Upper lobe of left lung (tissue), 6 donors: ENCODE results near the gene MB. TPM values are rescaled to one million over a fixed set of nuclear protein-coding genes. Genes with fewer than 3 reads are reported as not detected.

Source experiments
- ATAC-seq, 2 donors: fragments of 200-7000 bp; cut with Tn5 transposase; one replicate each; pipeline ENCODE4 v1.9.1; 2022; ENCODE audit warnings: mild to moderate bottlenecking in 2 of 2, moderate library complexity in 2 of 2; ENCODE audit not compliant: low FRiP score in 2 of 2
- DNase-seq, 2 donors: peaks; one replicate each; pipeline ENCODE4 v3.0.0-alpha.2; 2019 to 2020
- H3K27ac ChIP-seq, 4 donors: fragments of 200-600 bp; sonication (generic); one replicate each; pipeline ENCODE4 v1.5.1; 2016 to 2019
- H3K27me3 ChIP-seq, 4 donors: fragments of 200-600 bp; sonication (generic); one replicate each; pipeline ENCODE4 v1.5.1; 2017 to 2019
- H3K36me3 ChIP-seq, 4 donors: fragments of 200-600 bp; sonication (generic); one replicate each; pipeline ENCODE4 v1.5.1; 2016 to 2019
- H3K4me1 ChIP-seq, 4 donors: fragments of 200-600 bp; sonication (generic); one replicate each; pipeline ENCODE4 v1.5.1; 2018 to 2019
- H3K4me3 ChIP-seq, 4 donors: fragments of 200-600 bp; sonication (generic); one replicate each; pipeline ENCODE4 v1.5.1; 2017 to 2019; ENCODE audit warnings: mild to moderate bottlenecking in 2 of 4, moderate library complexity in 1 of 4
- H3K9me3 ChIP-seq, 4 donors: fragments of 200-600 bp; sonication (generic); one replicate each; pipeline ENCODE4 v1.5.1; 2018 to 2019
- CTCF ChIP-seq, 6 experiments: fragments of 450-650 bp in 4 of 6; fragments of 200-600 bp in 2 of 6; sonication (generic) in 2 of 6; IDR thresholded peaks; one replicate each; pipeline ENCODE4 v1.5.1; 2016 to 2019; ENCODE audit warnings: antibody characterized with exemption in 6 of 6
- EP300 ChIP-seq, 4 donors: sonication (generic); formaldehyde crosslinking; IDR thresholded peaks; one replicate each; pipeline ENCODE4 v1.5.1; 2017; ENCODE audit warnings: antibody characterized with exemption in 4 of 4, control low read depth in 2 of 4
- POLR2A ChIP-seq, 4 donors: fragments of 450-650 bp; IDR thresholded peaks; one replicate each; pipeline ENCODE4 v1.5.1; 2016 to 2017; ENCODE audit warnings: antibody characterized with exemption in 4 of 4, mild to moderate bottlenecking in 2 of 4
- POLR2AphosphoS5 ChIP-seq, 2 donors: sonication (generic); formaldehyde crosslinking; IDR thresholded peaks; one replicate each; pipeline ENCODE4 v1.5.1; 2017; ENCODE audit warnings: antibody characterized with exemption in 2 of 2
- WGBS, 2 donors: methylation state at CpG; one replicate each; pipeline ENCODE4 v1.1.5; 2017 to 2018; 5-methylcytosine and 5-hydroxymethylcytosine counted together
- total RNA-seq, 6 donors: library from RNA; depleted of rRNA in 4 of 6; stranded (reverse); fragments of >200 nt in 4 of 6; gene quantifications; one replicate each; pipeline versions ENCODE4 v1.1.0 to v1.2.1, GENCODE V29; 2016 to 2021
- donor health status: DM: no; HTN: no; CAD: no; lungs with moderate emphysema.
- donor health status: DM: no; HTN: yes; CAD: no; lungs with severe emphysema.

Gene MB
- total RNA-seq, 6 donors from 2014 or later, result 0.46 to 1.1 (median 0.98) TPM; not detected in 3

- Histone ChIP-seq H3K36me3 (no peaks in the 10 kb centered on the region), H3K4me1 (peaks cover 6 to 26% (median 14%) of the 10 kb centered on the region in 4 donors), H3K27ac (no peak overlapping the region), H3K4me3 (no peak overlapping the region), H3K27me3 (no peaks in the 10 kb centered on the region), H3K9me3 (no peaks in the 10 kb centered on the region)
- DNase-seq (no peak), ATAC-seq (no peak)
- WGBS, 2 donors, result 91 to 95% methylated on average over 3 of the region's 3 CpGs
- TF ChIP-seq EP300 (IDR thresholded peaks at IDR 0.05), result no peak
- no peak for TF ChIP-seq POLR2AphosphoS5 (IDR thresholded peaks at IDR 0.05)
- no peak for TF ChIP-seq POLR2A (IDR thresholded peaks at IDR 0.05)
- no peak for TF ChIP-seq CTCF (IDR thresholded peaks at IDR 0.05)
Measured at GRCh38 chr22:35634943-35635540, 17.9 kb upstream of the MB start.

- Histone ChIP-seq H3K27me3 (no peaks in the 10 kb centered on the region), H3K9me3 (no peaks in the 10 kb centered on the region), H3K4me1 (peaks cover 13 to 28% (median 23%) of the 10 kb centered on the region in 4 donors), H3K36me3 (no peaks in the 10 kb centered on the region), H3K4me3 (no peak overlapping the region), H3K27ac (no peak overlapping the region)
- TF ChIP-seq CTCF (IDR thresholded peaks at IDR 0.05) (no peak), EP300 (IDR thresholded peaks at IDR 0.05) (no peak), POLR2A (IDR thresholded peaks at IDR 0.05) (no peak)
- WGBS, 2 donors, result 72 to 80% methylated on average over 5 of the region's 5 CpGs
- DNase-seq, result no peak
- no peak for ATAC-seq
Measured at GRCh38 chr22:35634015-35634414, 16.9 kb upstream of the MB start.

GRCh38 chr22:35633520-35633919, 16.4 kb upstream of the MB start:
- no peaks in the 10 kb centered on the region for H3K9me3 ChIP-seq
- H3K4me1 ChIP-seq, result peaks cover 8 to 28% (median 19%) of the 10 kb centered on the region in 4 donors
- H3K36me3 ChIP-seq, result no peaks in the 10 kb centered on the region
- 87 to 90% methylated on average over 18 of the region's 18 CpGs for WGBS, 2 donors
- no peak for TF ChIP-seq POLR2A (IDR thresholded peaks at IDR 0.05)
- no peak for TF ChIP-seq POLR2AphosphoS5 (IDR thresholded peaks at IDR 0.05)
- no peak for TF ChIP-seq CTCF (IDR thresholded peaks at IDR 0.05)
- no peak for TF ChIP-seq EP300 (IDR thresholded peaks at IDR 0.05)
- ATAC-seq, result no peak
- no peak overlapping the region for H3K27ac ChIP-seq
- DNase-seq, result no peak
- H3K4me3 ChIP-seq, result no peak overlapping the region
- no peaks in the 10 kb centered on the region for H3K27me3 ChIP-seq

- DNase-seq (no peak), ATAC-seq (no peak)
- Histone ChIP-seq H3K36me3 (no peaks in the 10 kb centered on the region), H3K27ac (no peak overlapping the region), H3K9me3 (no peaks in the 10 kb centered on the region), H3K27me3 (no peaks in the 10 kb centered on the region), H3K4me3 (no peak overlapping the region), H3K4me1 (peaks cover 7 to 25% (median 15%) of the 10 kb centered on the region in 4 donors)
- WGBS, 2 donors, result 69 to 77% methylated on average over 3 of the region's 3 CpGs
- TF ChIP-seq POLR2AphosphoS5 (IDR thresholded peaks at IDR 0.05) (no peak), EP300 (IDR thresholded peaks at IDR 0.05) (no peak), POLR2A (IDR thresholded peaks at IDR 0.05) (no peak), CTCF (IDR thresholded peaks at IDR 0.05) (no peak)
Measured at GRCh38 chr22:35632935-35633334, 15.8 kb upstream of the MB start.

- no peaks in the 10 kb centered on the region for H3K36me3 ChIP-seq
- no peaks in the 10 kb centered on the region for H3K27me3 ChIP-seq
- no peak for ATAC-seq
- no peaks in the 10 kb centered on the region for H3K9me3 ChIP-seq
- no peak overlapping the region for H3K27ac ChIP-seq
- TF ChIP-seq POLR2A (IDR thresholded peaks at IDR 0.05) (no peak), CTCF (IDR thresholded peaks at IDR 0.05) (peak in 4 of 6 experiments; percentile 36 to 52 (median 46)), POLR2AphosphoS5 (IDR thresholded peaks at IDR 0.05) (no peak)
- H3K4me1 ChIP-seq, result peaks cover 10 to 19% (median 12%) of the 10 kb centered on the region in 4 donors
- no peak overlapping the region for H3K4me3 ChIP-seq
- DNase-seq, result peak in 1 of 2 donors; percentile 62
- WGBS, 2 donors, result 68 to 82% methylated on average over 5 of the region's 5 CpGs
Measured at GRCh38 chr22:35631597-35631996, 14.5 kb upstream of the MB start.
